Activated CD4-positive, alpha-beta T cell treated with anti-CD3 and anti-CD28 coated beads, Interleukin-2, amount 50 U/mL, for 4 hours (primary cell): ENCODE data around the gene APOBEC3B.
"Not testable (repeated sequence)": the region's sequence is repeated elsewhere in the genome, so short reads cannot be mapped to it uniquely, and the experiment has no call there.

ENCODE experiments used
- DNase-seq, 2 experiments: peaks; one replicate each; pipeline ENCODE4 v3.0.0-alpha.2; 2020

The APOBEC3B gene

DNA sequence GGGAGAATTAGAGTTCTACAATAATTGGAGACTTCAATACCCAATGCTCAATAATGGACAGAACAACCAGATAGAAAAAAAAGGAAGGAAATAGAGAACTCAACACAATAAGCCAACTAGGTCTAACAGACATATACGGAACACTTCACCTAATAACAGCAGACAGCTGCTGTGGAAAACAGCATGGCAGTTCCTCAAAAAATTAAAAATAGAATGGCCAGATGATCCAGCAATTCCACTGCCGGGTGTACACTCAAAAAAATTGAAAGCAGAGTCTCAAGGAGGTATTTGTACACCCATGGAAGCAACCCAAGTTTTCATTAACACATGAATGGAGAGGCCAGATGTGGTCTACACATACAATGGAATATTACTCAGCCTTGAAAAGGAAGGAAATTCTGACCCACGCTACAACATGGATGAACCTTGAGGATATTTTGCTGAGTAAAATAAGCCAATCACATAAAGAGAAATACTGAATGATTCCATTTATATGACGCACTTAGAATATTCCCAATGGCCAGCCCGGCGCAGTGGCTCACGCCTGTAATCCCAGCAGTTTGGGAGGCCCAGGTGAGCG is 26.2 kb downstream of the APOBEC3B start:
- DNase-seq = not testable (repeated sequence)

- no peak for DNase-seq
These were observed 28.8 kb downstream of the APOBEC3B start for GRCh38 chr22:39010946-39011345.

- DNase-seq = no peak
These were observed 30.7 kb downstream of the APOBEC3B start for GRCh38 chr22:39012533-39013511.

DNA sequence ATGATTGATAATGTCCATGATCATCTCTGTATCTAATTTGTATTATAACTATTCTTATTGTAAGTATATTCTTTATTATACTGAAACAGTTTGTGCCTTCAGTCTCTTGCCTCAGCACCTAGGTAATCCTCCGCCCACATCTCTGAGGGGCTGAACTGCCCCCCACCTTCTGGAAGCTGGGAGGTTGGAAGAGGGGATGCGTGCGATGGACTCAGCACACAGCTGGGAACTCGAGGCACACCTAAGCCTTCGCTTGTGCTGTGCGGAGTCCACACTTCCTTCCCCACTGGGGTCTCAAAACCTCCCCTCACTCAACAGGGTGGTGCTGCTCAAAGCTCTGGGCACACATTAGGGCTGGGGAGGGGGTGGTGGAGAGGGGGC is 31.4 kb downstream of the APOBEC3B start:
- DNase-seq = not testable (repeated sequence)

DNA sequence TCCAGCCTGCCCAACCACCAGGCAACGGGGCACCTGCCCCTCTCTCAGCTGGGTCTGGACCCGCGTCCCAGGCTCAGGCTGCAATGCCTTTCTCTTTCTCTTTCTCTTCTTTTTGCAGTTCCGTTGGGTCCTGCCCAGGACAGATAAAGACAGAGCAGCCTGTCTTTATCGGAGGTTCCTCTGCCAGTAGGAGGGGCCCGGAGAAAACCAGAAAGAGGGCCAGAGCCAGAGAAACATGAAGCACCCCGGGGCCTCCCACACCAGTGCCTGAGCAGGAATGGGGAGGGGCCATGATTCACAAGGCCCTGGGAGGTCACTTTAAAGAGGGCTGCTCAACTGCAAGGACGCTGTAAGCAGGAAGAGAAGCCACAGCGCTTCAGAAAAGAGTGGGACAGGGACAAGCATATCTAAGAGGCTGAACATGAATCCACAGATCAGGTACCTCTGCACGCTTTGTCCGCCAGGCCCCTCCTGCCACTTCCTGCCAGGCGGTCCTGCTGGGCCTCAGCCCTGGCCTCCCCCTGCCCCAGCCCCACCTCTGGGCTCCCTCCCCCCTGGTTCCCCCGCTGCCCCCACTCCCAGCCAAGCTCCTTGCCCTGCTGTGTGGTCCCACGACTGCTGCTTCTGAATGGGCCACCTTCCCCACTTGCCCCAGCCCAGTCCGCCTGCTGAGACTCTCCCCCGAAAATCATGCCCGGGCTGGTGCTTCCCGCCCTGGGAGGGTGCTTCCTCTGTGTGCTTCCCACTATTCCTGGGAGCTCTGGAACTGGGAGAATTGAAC is 32.0 kb downstream of the APOBEC3B start, which contains the start of gene APOBEC3C:
Gene APOBEC3C, plus strand, starts transcription at position 316 of the 781 bp plus-strand sequence. Its CDS starts 106 bp downstream, at position 422.
- DNase-seq = peak; percentile 68 to 70

DNA sequence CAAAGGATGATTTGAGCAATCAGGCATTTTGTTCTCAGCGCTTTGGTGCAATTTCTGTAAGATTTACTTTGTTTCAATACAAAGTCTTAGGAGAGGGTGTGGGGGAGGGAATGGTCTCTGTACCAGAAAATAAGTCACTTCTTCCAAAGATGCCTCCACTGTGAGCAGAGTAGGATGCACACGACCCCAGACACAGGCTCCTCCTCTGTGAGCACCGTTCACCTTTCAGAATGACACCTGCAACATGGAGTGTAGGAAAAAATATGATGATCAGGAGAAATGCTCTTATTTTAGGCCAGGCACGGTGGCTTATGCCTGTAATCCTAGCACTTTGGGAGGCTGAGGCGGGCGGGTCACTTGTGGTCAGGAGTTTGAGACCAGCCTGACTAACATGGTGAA is 32.6 kb downstream of the APOBEC3B start:
- not testable (repeated sequence) for DNase-seq

GRCh38 chr22:39016592-39016991 is 34.4 kb downstream of the APOBEC3B start:
- DNase-seq = no peak

- DNase-seq = no peak
These were observed 35.6 kb downstream of the APOBEC3B start for GRCh38 chr22:39017596-39018365.

DNA sequence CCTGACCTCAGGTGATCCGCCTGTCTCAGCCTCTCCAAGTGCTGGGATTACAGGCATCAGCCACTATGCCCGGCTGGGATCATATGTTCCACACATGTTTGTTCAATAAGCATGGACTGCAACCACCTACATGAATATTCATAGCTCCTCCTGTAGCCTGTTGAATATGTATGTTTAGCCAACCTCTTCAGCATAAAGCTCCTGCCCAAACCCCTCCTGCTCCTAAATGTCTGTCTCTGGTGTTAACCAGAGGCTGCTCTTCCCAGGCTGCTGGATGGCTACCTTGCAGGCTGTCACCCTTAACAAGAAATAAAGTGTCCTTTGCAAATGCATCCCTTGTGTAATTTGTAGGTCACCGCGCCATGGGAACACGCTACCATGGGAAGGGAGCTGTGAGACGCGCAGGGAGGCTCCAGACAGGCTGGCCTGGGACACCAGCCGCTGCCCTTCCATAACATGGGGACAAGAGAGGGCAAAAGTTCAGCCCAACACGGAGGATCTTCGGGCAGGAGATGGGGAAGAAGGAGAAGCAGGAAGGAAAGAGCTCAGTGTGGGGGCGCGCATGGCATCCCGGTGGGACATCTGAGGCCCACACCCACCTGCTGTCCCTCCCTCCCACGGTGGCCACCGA is 38.0 kb downstream of the APOBEC3B start:
- DNase-seq = not testable (repeated sequence)

- no peak for DNase-seq
These were observed 39.6 kb downstream of the APOBEC3B start for GRCh38 chr22:39021552-39022250.

- DNase-seq = no peak
These were observed 42.6 kb downstream of the APOBEC3B start for GRCh38 chr22:39024519-39025308.

- DNase-seq = no peak
These were observed 44.5 kb downstream of the APOBEC3B start for GRCh38 chr22:39026509-39027150.

DNA sequence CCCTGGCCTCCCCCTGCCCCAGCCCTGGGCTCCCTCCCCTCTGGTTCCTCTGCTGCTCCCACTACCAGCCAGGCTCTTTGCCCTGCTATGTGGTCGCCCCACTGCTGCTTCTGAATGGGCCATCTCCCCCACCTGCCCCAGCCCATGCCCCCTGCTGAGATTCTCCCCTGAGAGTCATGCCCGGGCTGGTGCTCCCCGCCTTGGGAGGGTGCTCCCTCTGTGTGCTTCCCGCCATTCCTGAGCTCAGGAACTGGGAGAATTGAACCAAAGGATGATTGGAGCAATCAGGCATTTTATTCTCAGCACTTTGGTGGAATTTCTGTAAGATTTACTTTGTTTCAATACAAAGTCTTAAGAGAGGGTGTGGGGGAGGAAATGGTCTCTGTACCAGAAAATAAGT is 45.6 kb downstream of the APOBEC3B start:
- no peak for DNase-seq

DNA sequence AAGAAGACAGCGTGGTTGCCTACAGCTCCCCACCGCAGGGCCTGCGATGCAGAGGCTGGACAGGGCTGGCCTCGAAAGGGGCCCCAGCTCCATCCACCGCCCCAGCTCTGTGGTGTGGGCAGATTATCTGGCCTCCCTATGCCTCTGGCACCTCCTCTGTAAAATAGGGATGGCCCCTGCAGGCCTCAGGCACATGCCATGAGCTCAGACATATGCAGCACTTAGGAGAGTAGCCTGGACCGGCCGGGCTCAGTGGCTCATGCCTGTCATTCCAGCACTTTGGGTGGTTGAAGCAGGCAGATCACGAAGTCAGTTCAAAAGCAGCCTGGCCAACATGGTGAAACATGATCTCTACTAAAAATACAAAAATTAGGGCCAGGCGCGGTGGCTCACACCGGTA is 46.1 kb downstream of the APOBEC3B start:
- no peak for DNase-seq

DNA sequence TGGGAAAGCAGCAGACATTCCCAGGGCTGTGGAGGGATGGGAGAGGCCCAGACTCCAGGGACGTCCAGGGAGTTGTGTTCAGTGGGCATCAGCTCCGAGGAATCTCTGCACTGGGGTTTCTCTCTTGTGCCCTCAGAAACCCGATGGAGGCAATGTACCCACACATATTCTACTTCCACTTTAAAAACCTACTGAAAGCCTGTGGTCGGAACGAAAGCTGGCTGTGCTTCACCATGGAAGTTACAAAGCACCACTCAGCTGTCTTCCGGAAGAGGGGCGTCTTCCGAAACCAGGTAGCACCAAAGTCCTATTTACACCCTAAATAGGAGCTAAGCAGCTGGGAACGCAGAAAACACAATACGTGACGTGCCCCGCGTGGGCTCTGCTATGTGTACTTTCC is 47.1 kb downstream of the APOBEC3B start:
- DNase-seq = no peak

GRCh38 chr22:39030705-39031104 is 48.6 kb downstream of the APOBEC3B start:
- no peak for DNase-seq

DNA sequence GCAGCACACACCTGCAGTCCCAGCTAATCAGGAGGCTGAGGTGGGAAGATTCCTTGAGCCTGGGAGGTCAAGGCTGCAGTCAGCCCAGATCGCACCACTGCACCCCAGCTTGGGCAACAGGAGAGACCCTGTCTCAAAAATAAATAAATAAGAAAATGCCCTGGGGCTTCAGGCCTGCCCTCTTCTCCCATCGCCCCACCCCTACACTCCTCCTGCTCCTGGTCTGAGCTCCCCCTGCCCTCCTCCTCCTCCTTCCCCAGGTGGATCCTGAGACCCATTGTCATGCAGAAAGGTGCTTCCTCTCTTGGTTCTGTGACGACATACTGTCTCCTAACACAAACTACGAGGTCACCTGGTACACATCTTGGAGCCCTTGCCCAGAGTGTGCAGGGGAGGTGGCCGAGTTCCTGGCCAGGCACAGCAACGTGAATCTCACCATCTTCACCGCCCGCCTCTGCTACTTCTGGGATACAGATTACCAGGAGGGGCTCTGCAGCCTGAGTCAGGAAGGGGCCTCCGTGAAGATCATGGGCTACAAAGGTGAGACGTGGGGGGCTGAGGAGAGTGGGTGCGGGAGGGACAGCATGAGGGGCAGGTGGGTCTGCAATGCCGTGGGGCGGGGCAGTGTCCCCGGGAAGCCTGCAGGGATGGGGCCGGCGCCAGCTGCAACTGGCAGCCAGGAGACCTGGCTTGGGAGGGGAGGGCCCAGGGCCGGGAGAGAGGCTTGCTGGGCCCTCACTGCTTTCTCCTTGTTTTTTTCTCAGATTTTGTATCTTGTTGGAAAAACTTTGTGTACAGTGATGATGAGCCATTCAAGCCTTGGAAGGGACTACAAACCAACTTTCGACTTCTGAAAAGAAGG is 49.5 kb downstream of the APOBEC3B start:
- not testable (repeated sequence) for DNase-seq

DNA sequence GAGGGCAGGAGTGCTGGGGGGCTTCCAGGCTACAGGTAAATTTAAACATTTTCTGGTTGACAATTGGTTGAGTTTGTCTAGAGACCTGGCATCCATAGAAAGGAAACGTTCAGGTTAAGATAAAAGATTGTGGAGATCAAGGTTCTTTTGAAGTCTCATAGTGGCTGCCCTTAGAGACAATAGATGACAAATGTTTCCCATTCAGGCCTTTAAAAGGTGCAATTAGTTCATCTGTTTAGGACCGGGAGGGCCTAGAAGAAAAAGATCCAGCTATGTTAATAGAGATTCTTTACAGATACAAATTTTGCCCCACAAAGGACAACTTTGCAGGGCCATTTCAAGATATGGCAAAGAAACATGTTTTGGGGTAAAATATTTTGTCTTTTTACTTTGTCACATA is 54.9 kb downstream of the APOBEC3B start:
- DNase-seq = not testable (repeated sequence)
